Measurements from ENCODE around the gene PTAR1.
"Not testable (repeated sequence)": the region's sequence is repeated elsewhere in the genome, so short reads cannot be mapped to it uniquely, and the experiment has no call there.

Gene PTAR1

DNA sequence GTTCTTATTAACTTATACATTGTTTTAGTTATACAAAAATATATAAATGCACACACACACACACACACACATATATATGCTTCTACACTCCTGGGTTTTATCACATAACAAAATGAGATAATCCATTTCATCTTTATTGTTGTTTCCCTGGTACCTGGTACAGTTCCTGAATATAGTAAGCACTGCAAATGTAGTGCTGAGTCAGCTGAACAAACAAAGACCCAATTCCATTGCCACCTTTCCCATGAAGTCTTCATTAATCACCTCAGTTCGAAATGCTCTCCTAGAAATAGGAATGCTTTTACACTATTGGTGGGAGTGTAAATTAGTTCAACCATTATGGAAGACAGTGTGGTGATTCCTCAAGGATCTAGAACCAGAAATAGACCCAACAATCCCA is 13.4 kb upstream of the PTAR1 start:
- Histone ChIP-seq H3K4ac (ENCODE audit: low read depth, low read length) (no peak overlapping the region), H3K79me1 (ENCODE audit: low read length) (no peaks in the 10 kb centered on the region), H2BK120ac (ENCODE audit: low read depth, low read length) (no peak overlapping the region), H4K5ac (ENCODE audit: low read length) (no peak overlapping the region), H4K8ac (ENCODE audit: low read depth, low read length) (no peak overlapping the region), H3K23ac (ENCODE audit: low read length) (no peak overlapping the region), H3K27me3 (ENCODE audit: insufficient read depth, low read length, poor library complexity) (no peaks in the 10 kb centered on the region), H3K4me2 (ENCODE audit: low read length) (no peak overlapping the region), H3K27ac (ENCODE audit: low read depth, low read length) (no peak overlapping the region), H3K4me1 (ENCODE audit: control insufficient read depth, low read depth, low read length) (no peaks in the 10 kb centered on the region), H3K36me3 (ENCODE audit: control insufficient read depth, insufficient read depth, low read length) (no peaks in the 10 kb centered on the region), H3K79me2 (ENCODE audit: control insufficient read depth, insufficient read depth, low read length) (no peaks in the 10 kb centered on the region), H2AK5ac (ENCODE audit: low read length) (no peak overlapping the region), H3K9ac (ENCODE audit: low read length) (no peak overlapping the region), H3K18ac (ENCODE audit: low read length) (no peak overlapping the region), H2BK15ac (replicated peaks; ENCODE audit: low read depth) (no peak overlapping the region), H3K4me3 (ENCODE audit: low read length) (no peak overlapping the region), H2BK5ac (ENCODE audit: low read length) (no peak overlapping the region), H3K56ac (ENCODE audit: low read length) (no peak overlapping the region)
- WGBS (ENCODE audit: extremely low coverage, insufficient coverage, low lambda C conversion rate) = no CpG with 5 or more reads among the region's 1 CpG
- no peak for DNase-seq

DNA sequence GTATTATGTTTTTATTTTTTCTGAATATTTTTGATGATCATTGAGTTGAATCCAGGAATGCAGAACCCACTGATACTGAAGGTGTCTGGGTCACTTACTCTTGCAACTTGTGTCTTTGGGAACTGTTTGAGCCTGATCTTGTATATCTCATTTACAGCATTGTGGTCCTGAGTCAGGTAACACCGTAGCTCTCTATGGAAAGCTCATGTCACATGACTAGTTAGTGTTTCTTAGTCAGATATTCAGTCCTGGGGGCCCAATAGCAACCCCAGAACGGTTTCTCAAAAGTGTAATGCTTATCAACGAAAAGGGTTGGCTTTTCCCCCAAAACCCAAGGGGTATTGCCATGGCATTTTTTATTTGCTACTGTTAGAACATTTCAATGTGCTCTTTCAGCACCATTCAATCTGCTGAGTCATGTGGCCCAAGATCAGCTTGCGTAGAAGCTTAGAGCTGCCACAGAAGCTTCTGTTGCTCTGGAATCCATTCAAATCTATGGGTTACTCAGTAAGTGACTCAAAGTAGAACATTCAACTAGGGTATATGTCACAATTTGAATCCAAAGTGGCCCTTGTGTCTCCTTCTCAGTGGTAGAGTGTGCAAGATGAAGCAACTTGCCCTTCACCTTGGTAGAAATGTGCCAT is 12.1 kb upstream of the PTAR1 start:
- Histone ChIP-seq H3K4ac (ENCODE audit: low read depth, low read length) (no peak overlapping the region), H3K79me1 (ENCODE audit: low read length) (no peaks in the 10 kb centered on the region), H3K56ac (ENCODE audit: low read length) (no peak overlapping the region), H3K23ac (ENCODE audit: low read length) (no peak overlapping the region), H4K8ac (ENCODE audit: low read depth, low read length) (no peak overlapping the region), H3K4me1 (ENCODE audit: control insufficient read depth, low read depth, low read length) (no peaks in the 10 kb centered on the region), H3K9ac (ENCODE audit: low read length) (no peak overlapping the region), H3K4me3 (ENCODE audit: low read length) (no peak overlapping the region), H2BK15ac (replicated peaks; ENCODE audit: low read depth) (no peak overlapping the region), H3K79me2 (ENCODE audit: control insufficient read depth, insufficient read depth, low read length) (no peaks in the 10 kb centered on the region), H3K27me3 (ENCODE audit: insufficient read depth, low read length, poor library complexity) (no peaks in the 10 kb centered on the region), H3K4me2 (ENCODE audit: low read length) (no peak overlapping the region), H2BK120ac (ENCODE audit: low read depth, low read length) (no peak overlapping the region), H3K36me3 (ENCODE audit: control insufficient read depth, insufficient read depth, low read length) (no peaks in the 10 kb centered on the region), H3K27ac (ENCODE audit: low read depth, low read length) (no peak overlapping the region), H3K18ac (ENCODE audit: low read length) (peak overlapping the region; percentile 41), H4K5ac (ENCODE audit: low read length) (no peak overlapping the region), H2BK5ac (ENCODE audit: low read length) (no peak overlapping the region), H2AK5ac (ENCODE audit: low read length) (no peak overlapping the region)
- no CpG with 5 or more reads among the region's 4 CpGs for WGBS (ENCODE audit: extremely low coverage, insufficient coverage, low lambda C conversion rate)
- DNase-seq = no peak

DNA sequence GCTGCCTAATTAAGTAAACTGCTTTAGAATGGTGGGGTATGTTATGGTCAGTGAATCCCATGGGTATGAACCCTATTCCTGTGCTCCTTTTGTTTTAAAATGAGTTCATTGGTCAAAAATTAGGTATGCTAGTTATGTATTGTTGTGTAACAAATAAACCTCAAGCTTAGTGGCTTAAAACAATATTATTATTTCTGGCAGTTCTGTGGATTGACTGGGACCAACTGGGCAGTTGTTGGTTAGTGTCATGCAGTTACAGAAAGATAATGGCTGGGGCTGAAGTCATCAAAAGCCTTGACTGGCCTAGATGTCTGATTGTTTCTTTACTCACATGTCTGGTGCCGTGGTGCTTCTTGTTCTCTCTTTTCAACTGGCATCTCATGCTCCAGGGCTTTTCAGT is 8.9 kb upstream of the PTAR1 start:
- no peak overlapping the region for H4K8ac ChIP-seq (ENCODE audit: low read depth, low read length)
- no peak overlapping the region for H2BK5ac ChIP-seq (ENCODE audit: low read length)
- H3K9ac ChIP-seq (ENCODE audit: low read length) = no peak overlapping the region
- no peaks in the 10 kb centered on the region for H3K79me1 ChIP-seq (ENCODE audit: low read length)
- H3K18ac ChIP-seq (ENCODE audit: low read length) = no peak overlapping the region
- no peak overlapping the region for H3K27ac ChIP-seq (ENCODE audit: low read depth, low read length)
- H4K5ac ChIP-seq (ENCODE audit: low read length) = no peak overlapping the region
- no peak overlapping the region for H2BK15ac ChIP-seq (replicated peaks; ENCODE audit: low read depth)
- H3K4ac ChIP-seq (ENCODE audit: low read depth, low read length) = no peak overlapping the region
- no CpG with 5 or more reads among the region's 1 CpG for WGBS (ENCODE audit: extremely low coverage, insufficient coverage, low lambda C conversion rate)
- no peak overlapping the region for H2AK5ac ChIP-seq (ENCODE audit: low read length)
- H3K79me2 ChIP-seq (ENCODE audit: control insufficient read depth, insufficient read depth, low read length) = no peaks in the 10 kb centered on the region
- H3K4me3 ChIP-seq (ENCODE audit: low read length) = no peak overlapping the region
- no peak for DNase-seq
- no peak overlapping the region for H3K4me2 ChIP-seq (ENCODE audit: low read length)
- no peak overlapping the region for H3K23ac ChIP-seq (ENCODE audit: low read length)
- no peaks in the 10 kb centered on the region for H3K36me3 ChIP-seq (ENCODE audit: control insufficient read depth, insufficient read depth, low read length)
- no peaks in the 10 kb centered on the region for H3K27me3 ChIP-seq (ENCODE audit: insufficient read depth, low read length, poor library complexity)
- no peak overlapping the region for H2BK120ac ChIP-seq (ENCODE audit: low read depth, low read length)
- no peak overlapping the region for H3K56ac ChIP-seq (ENCODE audit: low read length)
- no peaks in the 10 kb centered on the region for H3K4me1 ChIP-seq (ENCODE audit: control insufficient read depth, low read depth, low read length)

DNA sequence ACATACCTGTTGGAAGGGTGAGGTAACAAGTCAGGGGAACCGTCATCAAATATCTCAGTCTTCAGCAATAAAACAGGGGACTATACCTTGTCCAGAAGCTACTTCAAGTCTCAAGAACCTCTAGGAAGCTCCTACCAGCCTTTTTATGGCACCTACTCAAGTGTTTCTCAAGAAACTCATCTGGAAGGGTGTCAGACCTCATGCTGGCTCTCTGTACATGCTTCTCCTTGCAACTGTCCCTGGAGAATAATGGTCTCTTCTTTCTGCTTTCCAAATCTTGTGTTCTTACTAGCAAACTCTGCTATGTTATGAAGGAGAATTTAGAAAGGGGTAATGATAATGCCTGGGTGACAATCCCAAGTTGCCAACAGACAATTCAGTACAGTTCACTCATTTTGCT is 8.3 kb upstream of the PTAR1 start:
- H3K18ac ChIP-seq (ENCODE audit: low read length) = no peak overlapping the region
- H3K9ac ChIP-seq (ENCODE audit: low read length) = no peak overlapping the region
- no peaks in the 10 kb centered on the region for H3K27me3 ChIP-seq (ENCODE audit: insufficient read depth, low read length, poor library complexity)
- H2AK5ac ChIP-seq (ENCODE audit: low read length) = no peak overlapping the region
- H2BK15ac ChIP-seq (replicated peaks; ENCODE audit: low read depth) = no peak overlapping the region
- no peak overlapping the region for H3K27ac ChIP-seq (ENCODE audit: low read depth, low read length)
- no peaks in the 10 kb centered on the region for H3K79me1 ChIP-seq (ENCODE audit: low read length)
- H3K4me3 ChIP-seq (ENCODE audit: low read length) = no peak overlapping the region
- no peaks in the 10 kb centered on the region for H3K4me1 ChIP-seq (ENCODE audit: control insufficient read depth, low read depth, low read length)
- no CpG with 5 or more reads among the region's 1 CpG for WGBS (ENCODE audit: extremely low coverage, insufficient coverage, low lambda C conversion rate)
- peak overlapping the region; percentile 82 for H2BK120ac ChIP-seq (ENCODE audit: low read depth, low read length)
- no peak overlapping the region for H4K8ac ChIP-seq (ENCODE audit: low read depth, low read length)
- H3K4ac ChIP-seq (ENCODE audit: low read depth, low read length) = no peak overlapping the region
- no peaks in the 10 kb centered on the region for H3K79me2 ChIP-seq (ENCODE audit: control insufficient read depth, insufficient read depth, low read length)
- H3K23ac ChIP-seq (ENCODE audit: low read length) = no peak overlapping the region
- no peak overlapping the region for H3K56ac ChIP-seq (ENCODE audit: low read length)
- no peak overlapping the region for H2BK5ac ChIP-seq (ENCODE audit: low read length)
- H3K36me3 ChIP-seq (ENCODE audit: control insufficient read depth, insufficient read depth, low read length) = no peaks in the 10 kb centered on the region
- no peak for DNase-seq
- H4K5ac ChIP-seq (ENCODE audit: low read length) = no peak overlapping the region
- H3K4me2 ChIP-seq (ENCODE audit: low read length) = no peak overlapping the region

DNA sequence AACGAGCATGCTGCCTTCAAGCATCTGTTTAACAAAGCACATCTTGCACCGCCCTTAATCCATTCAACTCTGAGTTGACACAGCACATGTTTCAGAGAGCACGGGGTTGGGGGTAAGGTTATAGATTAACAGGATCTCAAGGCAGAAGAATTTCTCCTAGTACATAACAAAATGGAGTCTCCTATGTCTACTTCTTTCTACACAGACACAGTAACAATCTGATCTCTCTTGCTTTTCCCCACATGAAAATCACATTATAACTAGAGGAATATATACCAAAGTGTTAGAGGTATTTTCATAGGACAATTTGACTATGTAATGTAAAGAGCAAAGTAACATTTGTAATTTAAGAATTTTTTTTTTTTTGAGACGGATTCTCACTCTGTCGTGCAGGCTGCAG is 4.1 kb upstream of the PTAR1 start:
- not testable (repeated sequence) for H4K8ac ChIP-seq (ENCODE audit: low read depth, low read length); H3K23ac ChIP-seq (ENCODE audit: low read length); DNase-seq; H3K4me2 ChIP-seq (ENCODE audit: low read length); H3K36me3 ChIP-seq (ENCODE audit: control insufficient read depth, insufficient read depth, low read length); H2BK120ac ChIP-seq (ENCODE audit: low read depth, low read length); H2BK5ac ChIP-seq (ENCODE audit: low read length); H3K79me2 ChIP-seq (ENCODE audit: control insufficient read depth, insufficient read depth, low read length); H3K4me1 ChIP-seq (ENCODE audit: control insufficient read depth, low read depth, low read length); H3K27me3 ChIP-seq (ENCODE audit: insufficient read depth, low read length, poor library complexity); H2BK15ac ChIP-seq (replicated peaks; ENCODE audit: low read depth); H3K4ac ChIP-seq (ENCODE audit: low read depth, low read length); H4K5ac ChIP-seq (ENCODE audit: low read length); H3K79me1 ChIP-seq (ENCODE audit: low read length); H2AK5ac ChIP-seq (ENCODE audit: low read length); H3K4me3 ChIP-seq (ENCODE audit: low read length)
- Histone ChIP-seq H3K27ac (ENCODE audit: low read depth, low read length) (peak overlapping the region; percentile 81), H3K56ac (ENCODE audit: low read length) (peak overlapping the region; percentile 44), H3K9ac (ENCODE audit: low read length) (peak overlapping the region; percentile 25), H3K18ac (ENCODE audit: low read length) (peak overlapping the region; percentile 60)
- WGBS (ENCODE audit: extremely low coverage, insufficient coverage, low lambda C conversion rate) = no CpG with 5 or more reads among the region's 5 CpGs

DNA sequence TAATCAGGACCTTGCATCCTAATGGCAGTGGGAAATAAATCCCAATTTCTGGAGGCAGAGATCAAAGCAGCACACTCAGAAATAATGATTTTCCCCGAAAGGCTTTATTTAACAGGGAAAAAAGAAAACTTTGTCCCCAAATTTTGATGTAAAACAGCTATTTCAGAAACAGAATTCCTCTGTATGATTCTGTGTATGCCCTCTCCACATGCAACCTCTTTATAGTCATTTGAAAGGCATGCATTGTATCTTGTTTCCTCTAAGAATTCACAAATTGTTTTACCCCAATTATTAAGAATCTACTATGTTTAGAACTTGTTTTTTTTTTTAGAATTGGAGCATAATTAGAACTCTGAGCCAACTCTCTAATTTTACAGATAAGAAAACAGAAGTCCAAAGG is 2.7 kb upstream of the PTAR1 start:
- H3K23ac ChIP-seq (ENCODE audit: low read length) = no peak overlapping the region
- no peak overlapping the region for H2BK120ac ChIP-seq (ENCODE audit: low read depth, low read length)
- no peak overlapping the region for H2AK5ac ChIP-seq (ENCODE audit: low read length)
- no peaks in the 10 kb centered on the region for H3K27me3 ChIP-seq (ENCODE audit: insufficient read depth, low read length, poor library complexity)
- H3K4me3 ChIP-seq (ENCODE audit: low read length) = no peak overlapping the region
- H3K4me2 ChIP-seq (ENCODE audit: low read length) = no peak overlapping the region
- H3K56ac ChIP-seq (ENCODE audit: low read length) = no peak overlapping the region
- H3K79me1 ChIP-seq (ENCODE audit: low read length) = peaks cover 3% of the 10 kb centered on the region
- no peak overlapping the region for H3K18ac ChIP-seq (ENCODE audit: low read length)
- H4K8ac ChIP-seq (ENCODE audit: low read depth, low read length) = no peak overlapping the region
- peaks cover 3% of the 10 kb centered on the region for H3K4me1 ChIP-seq (ENCODE audit: control insufficient read depth, low read depth, low read length)
- no peak overlapping the region for H2BK5ac ChIP-seq (ENCODE audit: low read length)
- no peak overlapping the region for H3K9ac ChIP-seq (ENCODE audit: low read length)
- no peak for DNase-seq
- no peaks in the 10 kb centered on the region for H3K36me3 ChIP-seq (ENCODE audit: control insufficient read depth, insufficient read depth, low read length)
- peaks cover 11% of the 10 kb centered on the region for H3K79me2 ChIP-seq (ENCODE audit: control insufficient read depth, insufficient read depth, low read length)
- no peak overlapping the region for H3K27ac ChIP-seq (ENCODE audit: low read depth, low read length)
- no peak overlapping the region for H3K4ac ChIP-seq (ENCODE audit: low read depth, low read length)
- no peak overlapping the region for H4K5ac ChIP-seq (ENCODE audit: low read length)
- H2BK15ac ChIP-seq (replicated peaks; ENCODE audit: low read depth) = no peak overlapping the region
- no CpG with 5 or more reads among the region's 1 CpG for WGBS (ENCODE audit: extremely low coverage, insufficient coverage, low lambda C conversion rate)

Measured in mesendoderm (in vitro differentiated cells).